ENCODE data around the gene CASP2. TPM values are rescaled to one million over a fixed set of nuclear protein-coding genes. Genes with fewer than 3 reads are reported as not detected.

CASP2 gene
- polyA plus RNA-seq, 1 of the 3 experiments (the other 2 are of a cell fraction): 19.7 TPM

- no peak for TF ChIP-seq REST (IDR thresholded peaks at IDR 0.05; ENCODE audit: low read depth, low read length)
- TF ChIP-seq NRF1 (IDR thresholded peaks at IDR 0.05; ENCODE audit: low read depth, low read length): no peak
- TF ChIP-seq, protein P1, sequence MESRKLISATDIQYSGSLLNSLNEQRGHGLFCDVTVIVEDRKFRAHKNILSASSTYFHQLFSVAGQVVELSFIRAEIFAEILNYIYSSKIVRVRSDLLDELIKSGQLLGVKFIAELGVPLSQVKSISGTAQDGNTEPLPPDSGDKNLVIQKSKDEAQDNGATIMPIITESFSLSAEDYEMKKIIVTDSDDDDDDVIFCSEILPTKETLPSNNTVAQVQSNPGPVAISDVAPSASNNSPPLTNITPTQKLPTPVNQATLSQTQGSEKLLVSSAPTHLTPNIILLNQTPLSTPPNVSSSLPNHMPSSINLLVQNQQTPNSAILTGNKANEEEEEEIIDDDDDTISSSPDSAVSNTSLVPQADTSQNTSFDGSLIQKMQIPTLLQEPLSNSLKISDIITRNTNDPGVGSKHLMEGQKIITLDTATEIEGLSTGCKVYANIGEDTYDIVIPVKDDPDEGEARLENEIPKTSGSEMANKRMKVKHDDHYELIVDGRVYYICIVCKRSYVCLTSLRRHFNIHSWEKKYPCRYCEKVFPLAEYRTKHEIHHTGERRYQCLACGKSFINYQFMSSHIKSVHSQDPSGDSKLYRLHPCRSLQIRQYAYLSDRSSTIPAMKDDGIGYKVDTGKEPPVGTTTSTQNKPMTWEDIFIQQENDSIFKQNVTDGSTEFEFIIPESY (IDR thresholded peaks at IDR 0.05; ENCODE audit: borderline replicate concordance, low read depth): no peak
- no peak for TF ChIP-seq CHD2 (IDR thresholded peaks at IDR 0.05; ENCODE audit: low read length, partially characterized antibody)
- no peak for TF ChIP-seq YY1 (IDR thresholded peaks at IDR 0.05; ENCODE audit: low read depth)
Measured at GRCh38 chr7:143354376-143354775, 66.2 kb downstream of the CASP2 start (continued).

GRCh38 chr7:143354965-143355364 lies 66.8 kb downstream of the CASP2 start:
- Histone ChIP-seq H4K20me1 (ENCODE audit: insufficient read depth) (no peaks in the 10 kb centered on the region), H3K9me2 (no peaks in the 10 kb centered on the region), H2AFZ (ENCODE audit: low read depth) (no peak overlapping the region), H3K4me1 (ENCODE audit: control insufficient read depth in 1 of 2, insufficient read depth in 2 of 2, low read depth in 1 of 2, low read length in 1 of 2) (no peaks in the 10 kb centered on the region), H3K4me3 (ENCODE audit: low read depth in 2 of 2, low read length in 1 of 2) (no peak overlapping the region), H3K27me3 (ENCODE audit: insufficient read depth) (no peaks in the 10 kb centered on the region), H3K79me2 (ENCODE audit: insufficient read depth) (no peaks in the 10 kb centered on the region), H3K4me2 (no peak overlapping the region), H3F3A (replicated peaks; ENCODE audit: insufficient read depth) (no peaks in the 10 kb centered on the region), H3K36me3 (replicated peaks in 1 of 2; ENCODE audit: control insufficient read depth in 1 of 2, insufficient read depth in 2 of 2, low read length in 1 of 2) (peaks cover 0 to 27% of the 10 kb centered on the region in 2 experiments), H3K9ac (no peak overlapping the region), H3K27ac (ENCODE audit: low read depth in 2 of 2, low read length in 1 of 2) (no peak overlapping the region), H3K9me3 (no peaks in the 10 kb centered on the region)
- ChIA-PET CTCF (interaction anchor here (0.7 to 1.1 kb wide), 5 partner anchors 8 to 114 kb away, joined by 3 to 4 read pairs (median 3); partner anchors contain the start of gene GSTK1), POLR2A (no interaction called here)
- TF ChIP-seq SMC3 (IDR thresholded peaks at IDR 0.05; ENCODE audit: low read depth, low read length) (no peak), EZH2phosphoT487 (IDR thresholded peaks at IDR 0.05; ENCODE audit: borderline replicate concordance, low read depth) (no peak), PBX3 (IDR thresholded peaks at IDR 0.05) (no peak), USF1 (IDR thresholded peaks at IDR 0.05; ENCODE audit: borderline replicate concordance, low read depth) (no peak), ELF1 (IDR thresholded peaks at IDR 0.05) (no peak), YY1 (IDR thresholded peaks at IDR 0.05; ENCODE audit: low read depth) (no peak), MXI1 (IDR thresholded peaks at IDR 0.05; ENCODE audit: low read depth, low read length) (no peak), GATA2 (CRISPR knock-in tag; IDR thresholded peaks at IDR 0.05) (no peak), USF2 (IDR thresholded peaks at IDR 0.05; ENCODE audit: borderline replicate concordance, low read depth, low read length) (no peak)
- TF ChIP-seq, protein P2, sequence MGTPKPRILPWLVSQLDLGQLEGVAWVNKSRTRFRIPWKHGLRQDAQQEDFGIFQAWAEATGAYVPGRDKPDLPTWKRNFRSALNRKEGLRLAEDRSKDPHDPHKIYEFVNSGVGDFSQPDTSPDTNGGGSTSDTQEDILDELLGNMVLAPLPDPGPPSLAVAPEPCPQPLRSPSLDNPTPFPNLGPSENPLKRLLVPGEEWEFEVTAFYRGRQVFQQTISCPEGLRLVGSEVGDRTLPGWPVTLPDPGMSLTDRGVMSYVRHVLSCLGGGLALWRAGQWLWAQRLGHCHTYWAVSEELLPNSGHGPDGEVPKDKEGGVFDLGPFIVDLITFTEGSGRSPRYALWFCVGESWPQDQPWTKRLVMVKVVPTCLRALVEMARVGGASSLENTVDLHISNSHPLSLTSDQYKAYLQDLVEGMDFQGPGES (IDR thresholded peaks at IDR 0.05; ENCODE audit: low read depth, low read length): no peak
- no peak for DNase-seq
- 76% methylated on average over 8 of the region's 8 CpGs for WGBS (ENCODE audit: low lambda C conversion rate)

Data from SK-N-SH (cell line).